Measurements from ENCODE around the gene SYNDIG1.

Gene SYNDIG1

GRCh38 chr20:24574307-24574706, 104.9 kb downstream of the SYNDIG1 start:
- Histone ChIP-seq H3K4me1 (ENCODE audit: insufficient read depth, low read length) (no peaks in the 10 kb centered on the region), H3K27ac (ENCODE audit: low read depth, low read length) (no peak overlapping the region), H3K36me3 (ENCODE audit: insufficient read depth, low read length) (no peaks in the 10 kb centered on the region), H3K9ac (ENCODE audit: low read depth, low read length) (no peak overlapping the region), H3K4me3 (ENCODE audit: low read length) (no peak overlapping the region), H3K27me3 (ENCODE audit: insufficient read depth, low read length) (no peaks in the 10 kb centered on the region), H3K9me3 (ENCODE audit: insufficient read depth, low read depth, low read length) (no peaks in the 10 kb centered on the region)
- 100% methylated on average over 2 of the region's 2 CpGs for WGBS

- H3K9me3 ChIP-seq (ENCODE audit: insufficient read depth, low read depth, low read length), result no peaks in the 10 kb centered on the region
- H3K36me3 ChIP-seq (ENCODE audit: insufficient read depth, low read length), result no peaks in the 10 kb centered on the region
- 90% methylated on average over 5 of the region's 5 CpGs for WGBS
- H3K9ac ChIP-seq (ENCODE audit: low read depth, low read length), result no peak overlapping the region
- no peak overlapping the region for H3K27ac ChIP-seq (ENCODE audit: low read depth, low read length)
- no peaks in the 10 kb centered on the region for H3K27me3 ChIP-seq (ENCODE audit: insufficient read depth, low read length)
- H3K4me3 ChIP-seq (ENCODE audit: low read length), result no peak overlapping the region
- H3K4me1 ChIP-seq (ENCODE audit: insufficient read depth, low read length), result no peaks in the 10 kb centered on the region
Measured at GRCh38 chr20:24574797-24575196, 105.4 kb downstream of the SYNDIG1 start.

- 89% methylated on average over 4 of the region's 4 CpGs for WGBS
Measured at GRCh38 chr20:24575811-24576210, 106.4 kb downstream of the SYNDIG1 start.

GRCh38 chr20:24576447-24576846, 107.0 kb downstream of the SYNDIG1 start:
- Histone ChIP-seq H3K27ac (ENCODE audit: low read depth, low read length) (no peak overlapping the region), H3K9me3 (ENCODE audit: insufficient read depth, low read depth, low read length) (no peaks in the 10 kb centered on the region), H3K9ac (ENCODE audit: low read depth, low read length) (no peak overlapping the region), H3K4me1 (ENCODE audit: insufficient read depth, low read length) (no peaks in the 10 kb centered on the region), H3K4me3 (ENCODE audit: low read length) (no peak overlapping the region), H3K36me3 (ENCODE audit: insufficient read depth, low read length) (no peaks in the 10 kb centered on the region), H3K27me3 (ENCODE audit: insufficient read depth, low read length) (no peaks in the 10 kb centered on the region)
- 92% methylated on average over 11 of the region's 11 CpGs for WGBS

More at GRCh38 chr20:24575811-24576210, 106.4 kb downstream of the SYNDIG1 start:
- Histone ChIP-seq H3K27me3 (ENCODE audit: insufficient read depth, low read length) (no peaks in the 10 kb centered on the region), H3K9ac (ENCODE audit: low read depth, low read length) (no peak overlapping the region), H3K4me3 (ENCODE audit: low read length) (no peak overlapping the region), H3K36me3 (ENCODE audit: insufficient read depth, low read length) (no peaks in the 10 kb centered on the region), H3K27ac (ENCODE audit: low read depth, low read length) (no peak overlapping the region), H3K9me3 (ENCODE audit: insufficient read depth, low read depth, low read length) (no peaks in the 10 kb centered on the region), H3K4me1 (ENCODE audit: insufficient read depth, low read length) (no peaks in the 10 kb centered on the region)

- Histone ChIP-seq H3K27ac (ENCODE audit: low read depth, low read length) (no peak overlapping the region), H3K4me3 (ENCODE audit: low read length) (no peak overlapping the region), H3K36me3 (ENCODE audit: insufficient read depth, low read length) (no peaks in the 10 kb centered on the region), H3K9me3 (ENCODE audit: insufficient read depth, low read depth, low read length) (no peaks in the 10 kb centered on the region), H3K4me1 (ENCODE audit: insufficient read depth, low read length) (no peaks in the 10 kb centered on the region), H3K27me3 (ENCODE audit: insufficient read depth, low read length) (no peaks in the 10 kb centered on the region), H3K9ac (ENCODE audit: low read depth, low read length) (no peak overlapping the region)
- 91% methylated on average over 10 of the region's 10 CpGs for WGBS
Measured at GRCh38 chr20:24577271-24577909, 108.0 kb downstream of the SYNDIG1 start.

- 87% methylated on average over 16 of the region's 19 CpGs for WGBS
- Histone ChIP-seq H3K9me3 (ENCODE audit: insufficient read depth, low read depth, low read length) (no peaks in the 10 kb centered on the region), H3K27me3 (ENCODE audit: insufficient read depth, low read length) (no peaks in the 10 kb centered on the region), H3K4me1 (ENCODE audit: insufficient read depth, low read length) (no peaks in the 10 kb centered on the region), H3K27ac (ENCODE audit: low read depth, low read length) (no peak overlapping the region), H3K36me3 (ENCODE audit: insufficient read depth, low read length) (no peaks in the 10 kb centered on the region), H3K9ac (ENCODE audit: low read depth, low read length) (no peak overlapping the region), H3K4me3 (ENCODE audit: low read length) (no peak overlapping the region)
Measured at GRCh38 chr20:24578567-24579415, 109.4 kb downstream of the SYNDIG1 start.

GRCh38 chr20:24579475-24579874, 110.0 kb downstream of the SYNDIG1 start:
- no peak overlapping the region for H3K4me3 ChIP-seq (ENCODE audit: low read length)
- H3K9me3 ChIP-seq (ENCODE audit: insufficient read depth, low read depth, low read length), result no peaks in the 10 kb centered on the region
- no peaks in the 10 kb centered on the region for H3K36me3 ChIP-seq (ENCODE audit: insufficient read depth, low read length)
- no peak overlapping the region for H3K9ac ChIP-seq (ENCODE audit: low read depth, low read length)
- no peak overlapping the region for H3K27ac ChIP-seq (ENCODE audit: low read depth, low read length)
- H3K4me1 ChIP-seq (ENCODE audit: insufficient read depth, low read length), result no peaks in the 10 kb centered on the region
- H3K27me3 ChIP-seq (ENCODE audit: insufficient read depth, low read length), result no peaks in the 10 kb centered on the region
- WGBS, result 89% methylated on average over 10 of the region's 10 CpGs

GRCh38 chr20:24580006-24580405, 110.6 kb downstream of the SYNDIG1 start:
- Histone ChIP-seq H3K27ac (ENCODE audit: low read depth, low read length) (no peak overlapping the region), H3K4me1 (ENCODE audit: insufficient read depth, low read length) (no peaks in the 10 kb centered on the region), H3K36me3 (ENCODE audit: insufficient read depth, low read length) (no peaks in the 10 kb centered on the region), H3K27me3 (ENCODE audit: insufficient read depth, low read length) (no peaks in the 10 kb centered on the region), H3K4me3 (ENCODE audit: low read length) (no peak overlapping the region), H3K9ac (ENCODE audit: low read depth, low read length) (no peak overlapping the region), H3K9me3 (ENCODE audit: insufficient read depth, low read depth, low read length) (no peaks in the 10 kb centered on the region)
- 93% methylated on average over 5 of the region's 8 CpGs for WGBS

- Histone ChIP-seq H3K4me1 (ENCODE audit: insufficient read depth, low read length) (no peaks in the 10 kb centered on the region), H3K9ac (ENCODE audit: low read depth, low read length) (no peak overlapping the region), H3K4me3 (ENCODE audit: low read length) (no peak overlapping the region), H3K27me3 (ENCODE audit: insufficient read depth, low read length) (no peaks in the 10 kb centered on the region), H3K36me3 (ENCODE audit: insufficient read depth, low read length) (no peaks in the 10 kb centered on the region), H3K27ac (ENCODE audit: low read depth, low read length) (no peak overlapping the region), H3K9me3 (ENCODE audit: insufficient read depth, low read depth, low read length) (no peaks in the 10 kb centered on the region)
- WGBS, result 96% methylated on average over 10 of the region's 10 CpGs
Measured at GRCh38 chr20:24580855-24581254, 111.4 kb downstream of the SYNDIG1 start.

GRCh38 chr20:24581443-24582170, 112.2 kb downstream of the SYNDIG1 start:
- no peak overlapping the region for H3K4me3 ChIP-seq (ENCODE audit: low read length)
- H3K9ac ChIP-seq (ENCODE audit: low read depth, low read length), result no peak overlapping the region
- no peaks in the 10 kb centered on the region for H3K4me1 ChIP-seq (ENCODE audit: insufficient read depth, low read length)
- H3K27me3 ChIP-seq (ENCODE audit: insufficient read depth, low read length), result no peaks in the 10 kb centered on the region
- H3K36me3 ChIP-seq (ENCODE audit: insufficient read depth, low read length), result no peaks in the 10 kb centered on the region
- no peaks in the 10 kb centered on the region for H3K9me3 ChIP-seq (ENCODE audit: insufficient read depth, low read depth, low read length)
- WGBS, result 93% methylated on average over 13 of the region's 13 CpGs
- H3K27ac ChIP-seq (ENCODE audit: low read depth, low read length), result no peak overlapping the region
